NCI-H1092 treated with DMSO at 0.1 percent for 48 hours (cell line): Measurements from ENCODE around the gene ZDHHC11B.
"Not testable (repeated sequence)": the region's sequence is repeated elsewhere in the genome, so short reads cannot be mapped to it uniquely, and the experiment has no call there.

ENCODE experiments used
- DNase-seq: peaks from one replicate; lab custom pipeline; 2025; lab: John Stamatoyannopoulos, UW

The ZDHHC11B gene

GRCh38 chr5:784428-785177, at the start of gene ZDHHC11B:
TSS of gene ZDHHC11B (minus strand) at chr5:784729. CDS start at chr5:766919, 17,810 bp downstream.
- DNase-seq, result not testable (repeated sequence)

GRCh38 chr5:834013-834412, 49.5 kb upstream of the ZDHHC11B start:
- DNase-seq, result not testable (repeated sequence)

GRCh38 chr5:828194-828593, 43.7 kb upstream of the ZDHHC11B start:
- not testable (repeated sequence) for DNase-seq

GRCh38 chr5:825544-825943, 41.0 kb upstream of the ZDHHC11B start:
- DNase-seq, result not testable (repeated sequence)

GRCh38 chr5:821504-821903, 37.0 kb upstream of the ZDHHC11B start:
- DNase-seq, result no peak

GRCh38 chr5:820245-820644, 35.7 kb upstream of the ZDHHC11B start:
- DNase-seq, result no peak

GRCh38 chr5:819078-819477, 34.5 kb upstream of the ZDHHC11B start:
- no peak for DNase-seq

- no peak for DNase-seq
Observed at GRCh38 chr5:816176-816575, 31.6 kb upstream of the ZDHHC11B start.

- DNase-seq, result no peak
Observed at GRCh38 chr5:815449-815848, 30.9 kb upstream of the ZDHHC11B start.

GRCh38 chr5:813575-813974, 29.0 kb upstream of the ZDHHC11B start:
- DNase-seq, result not testable (repeated sequence)

- DNase-seq, result not testable (repeated sequence)
Observed at GRCh38 chr5:811384-811783, 26.9 kb upstream of the ZDHHC11B start.

GRCh38 chr5:807719-808514, 23.4 kb upstream of the ZDHHC11B start:
- not testable (repeated sequence) for DNase-seq

- DNase-seq, result no peak
Observed at GRCh38 chr5:801472-801871, 16.9 kb upstream of the ZDHHC11B start.

GRCh38 chr5:801055-801454, 16.5 kb upstream of the ZDHHC11B start:
- DNase-seq, result not testable (repeated sequence)

- DNase-seq, result not testable (repeated sequence)
Observed at GRCh38 chr5:798505-799138, 14.1 kb upstream of the ZDHHC11B start.

- not testable (repeated sequence) for DNase-seq
Observed at GRCh38 chr5:797986-798385, 13.5 kb upstream of the ZDHHC11B start.

- not testable (repeated sequence) for DNase-seq
Observed at GRCh38 chr5:795873-796272, 11.3 kb upstream of the ZDHHC11B start.

GRCh38 chr5:794948-795347, 10.4 kb upstream of the ZDHHC11B start:
- not testable (repeated sequence) for DNase-seq

- DNase-seq, result not testable (repeated sequence)
Observed at GRCh38 chr5:788703-789102, 4.2 kb upstream of the ZDHHC11B start.

GRCh38 chr5:787857-788233, 3.3 kb upstream of the ZDHHC11B start:
- DNase-seq, result not testable (repeated sequence)

GRCh38 chr5:787224-787856, 2.8 kb upstream of the ZDHHC11B start:
- DNase-seq, result not testable (repeated sequence)

- DNase-seq, result not testable (repeated sequence)
Observed at GRCh38 chr5:785181-785705, 714 bp upstream of the ZDHHC11B start.
